Left renal pelvis (tissue), 4 donors: ENCODE results near the gene ZNF789. TPM values are rescaled to one million over a fixed set of nuclear protein-coding genes. Genes with fewer than 3 reads are reported as not detected.

ENCODE experiments used
- DNase-seq, 4 donors: peaks; one replicate each; pipeline ENCODE4 v3.0.0-alpha.2; 2013; ENCODE audit warnings: low read depth in 4 of 4, low spot score in 3 of 4
- polyA plus RNA-seq, 4 donors: library from polyadenylated mRNA; unstranded; fragments of 120-200 nt; gene quantifications; one replicate each; pipeline ENCODE4 v1.2.1, GENCODE V29; 2013; ENCODE audit not compliant: insufficient read length in 4 of 4

ZNF789 gene
- polyA plus RNA-seq, 4 donors, result 20.2 to 55.7 (median 27.9) TPM

GRCh38 chr7:99457050-99457649, 15.5 kb upstream of the ZNF789 start:
- no peak for DNase-seq

- no peak for DNase-seq
Measured at GRCh38 chr7:99457650-99458493, 14.8 kb upstream of the ZNF789 start.

GRCh38 chr7:99459087-99459486, 13.6 kb upstream of the ZNF789 start:
- DNase-seq, result no peak

- DNase-seq, result no peak
Measured at GRCh38 chr7:99460651-99461050, 12.0 kb upstream of the ZNF789 start.

GRCh38 chr7:99461221-99461620, 11.5 kb upstream of the ZNF789 start:
- DNase-seq, result no peak

GRCh38 chr7:99465421-99465768, 7.3 kb upstream of the ZNF789 start:
- no peak for DNase-seq

- no peak for DNase-seq
Measured at GRCh38 chr7:99468336-99468918, 4.3 kb upstream of the ZNF789 start.

- DNase-seq, result no peak
Measured at GRCh38 chr7:99469381-99470065, 3.2 kb upstream of the ZNF789 start.

GRCh38 chr7:99473315-99473596, 566 bp downstream of the ZNF789 start:
- DNase-seq, result peak in 2 of 4 donors; percentile 21 to 22

GRCh38 chr7:99476107-99476506, 3.4 kb downstream of the ZNF789 start:
- no peak for DNase-seq

- no peak for DNase-seq
Measured at GRCh38 chr7:99478464-99479440, 6.1 kb downstream of the ZNF789 start.

GRCh38 chr7:99485094-99485493, 12.4 kb downstream of the ZNF789 start:
- DNase-seq, result no peak

- no peak for DNase-seq
Measured at GRCh38 chr7:99489235-99489634, 16.5 kb downstream of the ZNF789 start.

GRCh38 chr7:99490878-99491277, 18.2 kb downstream of the ZNF789 start:
- no peak for DNase-seq

- DNase-seq, result no peak
Measured at GRCh38 chr7:99493823-99494222, 21.1 kb downstream of the ZNF789 start.

GRCh38 chr7:99497766-99498545, 25.3 kb downstream of the ZNF789 start:
- DNase-seq, result no peak

GRCh38 chr7:99498546-99498944, 25.9 kb downstream of the ZNF789 start:
- no peak for DNase-seq

- peak in 1 of 4 donors; percentile 1 for DNase-seq
Measured at GRCh38 chr7:99499371-99499720, 26.7 kb downstream of the ZNF789 start.

- DNase-seq, result peak; percentile 80 to 89 (median 86)
Measured at GRCh38 chr7:99499721-99500636, 27.3 kb downstream of the ZNF789 start, which contains the start of gene ZNF394. ZNF394 (minus strand) TSS chr7:99500281; CDS start chr7:99500093, 188 bp downstream.
